GM18858 (cell line): Measurements from ENCODE around the gene C1orf74.
A peak's percentile ranks its signal among the peaks of the same experiment; 100 is the strongest.

Experiments
- ATAC-seq: cut with Tn5 transposase; IDR thresholded peaks from one replicate; pipeline ENCODE4 v1.9.1; 2021; ENCODE audit not compliant: unreplicated experiment

C1orf74 gene

GRCh38 chr1:209784265-209785169, at the start of gene C1orf74:
Gene C1orf74 (minus strand): TSS chr1:209784559. CDS start chr1:209783634, 925 bp downstream.
- peak; percentile 94 for ATAC-seq

GRCh38 chr1:209831615-209832014, 47.3 kb upstream of the C1orf74 start:
- no peak for ATAC-seq

GRCh38 chr1:209830722-209831121, 46.4 kb upstream of the C1orf74 start:
- ATAC-seq = no peak

GRCh38 chr1:209829716-209830115, 45.4 kb upstream of the C1orf74 start:
- ATAC-seq = no peak

GRCh38 chr1:209827384-209828262, 43.3 kb upstream of the C1orf74 start, which contains the start of gene UTP25:
Gene UTP25 (plus strand): TSS chr1:209827972. CDS start chr1:209828064, 92 bp downstream.
- peak; percentile 83 for ATAC-seq

- no peak for ATAC-seq
Observed at GRCh38 chr1:209825591-209826434, 41.5 kb upstream of the C1orf74 start.

GRCh38 chr1:209823143-209824041, 39.0 kb upstream of the C1orf74 start:
- no peak for ATAC-seq

GRCh38 chr1:209822706-209823105, 38.3 kb upstream of the C1orf74 start:
- no peak for ATAC-seq

GRCh38 chr1:209820986-209821385, 36.6 kb upstream of the C1orf74 start:
- ATAC-seq = no peak

- ATAC-seq = no peak
Observed at GRCh38 chr1:209819058-209819457, 34.7 kb upstream of the C1orf74 start.

- no peak for ATAC-seq
Observed at GRCh38 chr1:209817691-209818090, 33.3 kb upstream of the C1orf74 start.

GRCh38 chr1:209816923-209817322, 32.6 kb upstream of the C1orf74 start:
- ATAC-seq = no peak

- ATAC-seq = no peak
Observed at GRCh38 chr1:209815931-209816341, 31.6 kb upstream of the C1orf74 start.

- no peak for ATAC-seq
Observed at GRCh38 chr1:209815490-209815889, 31.1 kb upstream of the C1orf74 start.

GRCh38 chr1:209813902-209814301, 29.5 kb upstream of the C1orf74 start:
- ATAC-seq = no peak

- no peak for ATAC-seq
Observed at GRCh38 chr1:209810783-209811182, 26.4 kb upstream of the C1orf74 start.

- no peak for ATAC-seq
Observed at GRCh38 chr1:209809611-209810010, 25.3 kb upstream of the C1orf74 start.

GRCh38 chr1:209808059-209808581, 23.8 kb upstream of the C1orf74 start:
- no peak for ATAC-seq

GRCh38 chr1:209807509-209807908, 23.1 kb upstream of the C1orf74 start:
- ATAC-seq = no peak
